ENCODE data around the gene PRRT1.
"Not testable (repeated sequence)": the region's sequence is repeated elsewhere in the genome, so short reads cannot be mapped to it uniquely, and the experiment has no call there.

The PRRT1 gene

GRCh38 chr6:32120573-32121059 is 31.1 kb downstream of the PRRT1 start:
- no peak for DNase-seq (ENCODE audit: low read depth)

DNA sequence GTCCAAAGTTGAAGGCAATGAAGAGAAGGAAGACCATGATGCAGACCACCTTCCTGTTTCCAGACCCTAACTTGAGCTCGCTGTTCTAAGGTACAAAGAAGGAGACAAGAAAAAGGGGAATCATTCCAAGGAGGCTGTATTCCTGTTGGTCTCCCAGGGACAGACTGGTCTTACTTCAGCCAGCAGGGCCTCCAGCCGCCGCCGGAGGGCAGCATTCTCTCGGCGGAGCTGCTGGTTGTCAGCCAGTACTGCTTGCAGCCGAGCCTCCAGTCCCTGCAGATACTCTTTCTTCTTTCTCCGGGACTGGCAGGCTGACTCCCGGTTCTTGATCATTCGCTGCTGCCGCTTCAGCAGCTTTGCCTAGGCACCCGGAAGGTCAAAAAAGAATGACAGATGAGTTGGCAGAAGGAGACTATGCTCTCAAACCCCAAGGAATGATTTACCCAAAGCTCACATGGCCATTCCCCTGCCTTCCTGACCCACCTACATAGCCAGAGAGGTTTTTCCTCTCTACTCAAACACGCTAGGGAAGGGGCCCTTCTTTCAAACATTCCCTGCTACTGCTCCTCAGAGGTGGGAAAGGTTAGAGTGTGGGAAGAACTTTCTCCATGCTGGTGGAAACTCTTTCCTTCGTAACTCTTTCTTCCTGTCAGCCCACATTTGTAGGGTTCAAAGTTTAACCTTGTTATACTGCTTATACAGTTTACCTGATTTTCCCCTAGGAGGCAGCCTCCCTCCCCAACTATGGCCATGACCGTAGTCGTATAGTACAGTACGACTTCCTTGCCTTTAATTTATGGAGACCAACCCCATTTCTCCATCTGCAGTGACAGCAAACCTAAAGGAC is 32.7 kb downstream of the PRRT1 start:
- peak; percentile 44 for DNase-seq (ENCODE audit: low read depth)

GRCh38 chr6:32117461-32117860 is 34.3 kb downstream of the PRRT1 start:
- DNase-seq (ENCODE audit: low read depth) = no peak

GRCh38 chr6:32116674-32117073 is 35.1 kb downstream of the PRRT1 start:
- DNase-seq (ENCODE audit: low read depth) = no peak

DNA sequence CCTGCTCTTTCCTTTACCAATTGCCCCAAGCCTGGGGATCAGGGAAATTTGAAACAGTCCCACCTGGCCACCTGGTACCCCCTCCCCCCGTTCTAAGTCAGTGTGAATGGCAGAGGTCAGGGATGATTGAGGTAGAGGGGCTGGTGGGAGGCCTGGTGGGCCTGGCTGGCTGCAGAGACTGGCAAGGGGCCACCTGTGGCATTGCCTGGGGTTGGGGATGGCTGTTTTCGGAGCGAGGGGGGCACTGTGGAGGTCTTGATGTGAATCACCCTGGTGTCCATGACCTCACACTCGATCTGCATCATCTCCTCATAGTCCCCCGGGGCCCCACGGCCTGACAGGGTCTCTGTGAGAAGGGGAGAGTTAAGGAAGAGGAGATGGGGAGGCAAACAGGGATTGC is 36.1 kb downstream of the PRRT1 start:
- no peak for DNase-seq (ENCODE audit: low read depth)

DNA sequence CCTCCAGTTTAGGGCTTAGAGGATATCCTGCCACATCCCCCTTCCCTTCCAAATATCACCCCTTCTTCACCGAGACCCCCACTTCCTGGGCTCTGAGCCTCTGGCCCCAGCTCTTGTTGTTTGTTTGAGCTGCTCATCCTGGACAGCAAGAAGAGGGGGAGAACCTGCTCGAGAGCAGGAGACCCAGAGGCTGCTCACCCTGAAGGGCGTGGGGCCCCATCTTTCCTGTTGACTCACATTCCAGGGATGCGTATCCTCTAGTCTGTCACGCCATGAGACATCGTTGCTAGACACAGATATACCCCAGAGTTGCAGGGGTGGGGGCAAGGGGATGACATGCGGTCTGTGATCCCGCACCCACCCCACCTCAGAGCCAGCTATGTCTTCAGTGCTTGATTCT is 36.9 kb downstream of the PRRT1 start:
- DNase-seq (ENCODE audit: low read depth) = no peak

GRCh38 chr6:32113386-32114352 is 38.1 kb downstream of the PRRT1 start:
- DNase-seq (ENCODE audit: low read depth) = no peak

GRCh38 chr6:32112431-32112980 is 39.2 kb downstream of the PRRT1 start:
- DNase-seq (ENCODE audit: low read depth) = no peak

GRCh38 chr6:32111424-32112066 is 40.2 kb downstream of the PRRT1 start:
- no peak for DNase-seq (ENCODE audit: low read depth)

DNA sequence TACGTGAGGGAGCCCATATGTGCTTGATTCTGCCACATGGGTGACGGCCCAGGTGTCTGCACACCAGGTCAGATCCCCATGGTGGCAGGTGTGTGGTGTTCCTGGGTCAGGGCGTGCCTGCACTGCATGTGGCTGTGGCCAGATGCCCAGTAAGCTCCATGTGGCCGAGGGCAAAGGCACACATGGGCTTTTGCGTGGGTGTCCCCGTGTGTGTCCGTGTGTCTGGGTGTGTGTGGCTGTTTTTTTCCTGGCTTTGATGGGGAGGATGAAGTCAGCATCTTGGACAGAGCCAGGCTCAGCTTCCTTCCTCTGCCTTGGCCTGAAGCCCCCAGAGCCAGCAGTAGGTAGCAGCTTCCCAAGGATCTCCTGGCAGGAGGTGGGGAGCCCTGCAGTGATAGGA is 41.1 kb downstream of the PRRT1 start:
- DNase-seq (ENCODE audit: low read depth) = no peak

GRCh38 chr6:32109765-32110160 is 42.0 kb downstream of the PRRT1 start:
- no peak for DNase-seq (ENCODE audit: low read depth)

- no peak for DNase-seq (ENCODE audit: low read depth)
Measured at GRCh38 chr6:32109114-32109764, 42.5 kb downstream of the PRRT1 start, which contains the start of gene TNXB. TNXB (minus strand) TSS chr6:32109338; CDS start chr6:32098198, 11,140 bp downstream.

DNA sequence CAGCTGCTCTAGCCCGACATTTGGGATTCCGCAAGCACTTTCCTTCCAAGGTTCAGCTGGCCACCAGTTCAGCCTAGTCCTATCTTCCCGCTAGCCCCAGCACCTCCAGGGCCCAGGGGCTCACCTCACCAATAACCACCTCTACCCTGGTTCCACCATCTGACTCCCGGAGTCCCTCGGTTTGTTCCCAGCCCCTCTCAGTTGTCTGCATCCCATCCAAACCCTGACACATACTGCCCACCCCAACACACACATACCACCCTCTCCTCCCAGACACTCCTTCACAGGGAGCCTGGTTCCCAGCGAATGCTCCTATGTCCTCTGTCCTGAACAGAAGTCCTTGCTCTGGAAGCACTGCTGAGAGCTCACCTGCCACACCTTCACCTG is 43.0 kb downstream of the PRRT1 start:
- no peak for DNase-seq (ENCODE audit: low read depth)

- DNase-seq (ENCODE audit: low read depth) = no peak
Measured at GRCh38 chr6:32108094-32108627, 43.6 kb downstream of the PRRT1 start.

- no peak for DNase-seq (ENCODE audit: low read depth)
Measured at GRCh38 chr6:32107406-32107805, 44.3 kb downstream of the PRRT1 start.

- no peak for DNase-seq (ENCODE audit: low read depth)
Measured at GRCh38 chr6:32105433-32105832, 46.3 kb downstream of the PRRT1 start.

GRCh38 chr6:32102255-32102654 is 49.5 kb downstream of the PRRT1 start:
- no peak for DNase-seq (ENCODE audit: low read depth)

GRCh38 chr6:32100251-32100650 is 51.5 kb downstream of the PRRT1 start:
- not testable (repeated sequence) for DNase-seq (ENCODE audit: low read depth)

Measured in stimulated activated CD4-positive, alpha-beta T cell treated with anti-CD3 and anti-CD28 coated beads, Interleukin-2, amount 100 ng/mL, for 4 hours (primary cell).